Measurements from ENCODE around the gene IFITM5. TPM values are rescaled to one million over a fixed set of nuclear protein-coding genes. Genes with fewer than 3 reads are reported as not detected.
A peak's percentile ranks its signal among the peaks of the same experiment; 100 is the strongest.
"Not testable (repeated sequence)": the region's sequence is repeated elsewhere in the genome, so short reads cannot be mapped to it uniquely, and the experiment has no call there.

Gene IFITM5
- polyA plus RNA-seq, 4 donors = 0.18 to 0.49 (median 0.35) TPM; not detected in 1

DNA sequence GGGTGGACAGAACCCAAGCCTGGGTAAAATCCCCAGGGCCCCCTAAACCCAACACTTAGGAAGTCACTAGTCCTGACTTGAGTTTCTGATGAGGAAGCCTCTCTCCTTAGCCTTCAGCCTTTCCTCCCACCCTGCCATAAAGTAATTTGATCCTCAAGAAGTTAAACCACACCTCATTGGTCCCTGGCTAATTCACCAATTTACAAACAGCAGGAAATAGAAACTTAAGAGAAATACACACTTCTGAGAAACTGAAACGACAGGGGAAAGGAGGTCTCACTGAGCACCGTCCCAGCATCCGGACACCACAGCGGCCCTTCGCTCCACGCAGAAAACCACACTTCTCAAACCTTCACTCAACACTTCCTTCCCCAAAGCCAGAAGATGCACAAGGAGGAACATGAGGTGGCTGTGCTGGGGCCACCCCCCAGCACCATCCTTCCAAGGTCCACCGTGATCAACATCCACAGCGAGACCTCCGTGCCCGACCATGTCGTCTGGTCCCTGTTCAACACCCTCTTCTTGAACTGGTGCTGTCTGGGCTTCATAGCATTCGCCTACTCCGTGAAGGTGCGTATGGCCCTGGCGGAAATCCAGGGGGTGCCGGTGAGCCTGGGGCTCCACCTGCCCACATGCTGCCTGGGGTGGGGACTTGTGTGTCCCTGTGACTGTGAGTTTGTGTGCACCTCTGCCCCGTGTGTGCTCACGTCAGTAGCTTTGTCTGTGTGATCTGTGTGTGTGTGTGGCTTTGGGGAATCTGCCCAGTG, 14.6 kb upstream of the IFITM5 start, which contains the start of gene IFITM1:
IFITM1 (plus strand) TSS at position 254 of the 767 bp plus-strand sequence; CDS start at position 385, 131 bp downstream.
- peak in 1 of 4 donors; percentile 66 for DNase-seq (ENCODE audit: low read depth in 4 of 4, low spot score in 3 of 4)

GRCh38 chr11:313304-313786, 14.0 kb upstream of the IFITM5 start:
- no peak for DNase-seq (ENCODE audit: low read depth in 4 of 4, low spot score in 3 of 4)

- DNase-seq (ENCODE audit: low read depth in 4 of 4, low spot score in 3 of 4) = no peak
Measured at GRCh38 chr11:312092-312816, 12.9 kb upstream of the IFITM5 start.

DNA sequence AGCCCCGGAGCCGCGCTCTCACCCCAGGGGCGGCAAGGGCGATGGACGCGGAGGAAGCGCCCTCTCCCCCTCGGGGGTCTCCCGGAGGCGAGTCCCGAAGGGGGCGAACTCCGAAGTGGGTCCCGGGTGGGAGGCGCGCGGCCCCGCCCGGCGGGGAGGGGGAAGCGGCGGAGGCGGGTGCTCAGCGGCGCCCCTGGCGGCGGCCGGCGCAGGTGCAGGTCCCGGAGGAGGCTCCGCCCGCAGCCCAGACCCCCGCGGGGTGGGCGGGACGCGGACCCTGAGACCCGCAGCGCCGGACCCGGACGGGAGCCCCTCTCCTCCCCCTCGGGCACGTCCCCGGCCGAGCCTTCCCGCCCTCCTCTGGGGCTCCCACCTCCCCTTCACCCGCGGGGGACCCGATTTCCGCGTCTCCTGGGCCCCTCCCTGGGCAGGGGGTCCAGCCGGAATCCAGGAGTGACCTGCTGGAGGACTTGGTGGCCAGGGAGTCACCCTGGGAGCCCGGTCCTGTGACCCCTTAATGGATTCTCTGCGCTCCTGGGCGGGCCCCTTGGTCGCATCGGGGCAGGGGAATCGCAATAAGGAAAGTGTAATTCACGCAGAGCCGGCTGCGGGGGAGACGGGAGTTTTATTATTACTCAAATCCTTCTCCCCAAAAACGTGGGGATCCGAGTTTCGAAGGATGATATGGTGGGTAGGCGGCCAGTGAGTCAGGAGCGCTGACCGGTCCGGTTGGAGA, 11.9 kb upstream of the IFITM5 start:
- DNase-seq (ENCODE audit: low read depth in 4 of 4, low spot score in 3 of 4) = not testable (repeated sequence)

DNA sequence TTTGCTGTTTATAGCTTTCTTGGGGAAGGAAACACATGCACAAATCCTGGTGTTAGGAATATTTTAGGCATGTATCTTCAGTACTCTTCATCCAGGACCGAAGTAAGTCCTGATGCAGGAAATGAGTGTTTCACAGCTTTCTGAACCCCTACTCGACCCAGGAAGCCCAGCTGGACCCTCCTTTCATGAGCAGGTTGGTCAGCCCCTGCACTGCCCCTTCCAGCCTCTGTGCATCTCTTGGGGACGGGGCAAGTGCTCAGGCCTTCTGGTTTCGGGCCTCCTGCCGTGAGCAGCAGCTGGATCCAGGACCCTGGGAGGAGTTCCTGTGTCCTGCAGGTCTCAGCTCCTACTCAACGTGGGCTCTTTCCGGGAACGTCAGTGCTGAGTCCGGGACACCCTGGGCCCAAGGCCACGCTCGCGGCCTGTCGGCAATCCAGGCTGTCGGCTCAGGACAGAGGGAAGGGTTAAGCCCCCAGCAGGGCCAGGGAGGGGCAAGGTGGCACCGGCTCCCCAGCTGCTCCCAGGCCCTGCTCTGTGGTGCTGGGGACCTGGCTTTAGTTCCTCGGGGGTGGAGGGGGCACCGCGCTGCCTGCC, 10.8 kb upstream of the IFITM5 start:
- not testable (repeated sequence) for DNase-seq (ENCODE audit: low read depth in 4 of 4, low spot score in 3 of 4)

DNA sequence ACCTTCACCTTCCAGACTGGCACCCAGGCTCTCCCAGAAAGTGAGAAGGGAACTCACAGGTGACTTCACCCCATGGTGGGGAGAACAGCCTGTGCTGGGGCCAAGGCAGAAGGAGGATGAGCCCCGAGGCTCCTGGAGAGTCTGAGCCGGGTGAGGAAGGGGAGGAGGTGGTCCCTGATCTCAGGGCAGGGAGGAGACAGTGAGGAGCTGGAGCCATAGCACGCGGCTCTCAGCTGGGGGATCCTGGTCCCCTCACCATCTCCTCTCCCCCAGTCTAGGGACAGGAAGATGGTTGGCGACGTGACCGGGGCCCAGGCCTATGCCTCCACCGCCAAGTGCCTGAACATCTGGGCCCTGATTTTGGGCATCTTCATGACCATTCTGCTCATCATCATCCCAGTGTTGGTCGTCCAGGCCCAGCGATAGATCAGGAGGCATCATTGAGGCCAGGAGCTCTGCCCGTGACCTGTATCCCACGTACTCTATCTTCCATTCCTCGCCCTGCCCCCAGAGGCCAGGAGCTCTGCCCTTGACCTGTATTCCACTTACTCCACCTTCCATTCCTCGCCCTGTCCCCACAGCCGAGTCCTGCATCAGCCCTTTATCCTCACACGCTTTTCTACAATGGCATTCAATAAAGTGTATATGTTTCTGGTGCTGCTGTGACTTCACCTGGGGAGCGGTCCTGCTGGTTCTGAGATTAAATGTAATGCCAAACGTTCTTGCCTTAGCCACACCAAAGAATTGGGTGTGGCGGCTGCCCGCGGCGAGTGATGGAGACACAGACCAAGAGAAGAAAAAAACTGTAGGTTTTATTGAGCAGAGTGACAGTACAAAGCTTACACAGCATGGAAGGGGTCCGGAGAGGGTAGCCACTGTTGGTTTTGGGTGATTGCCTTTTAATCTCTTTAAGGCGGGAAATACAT, 9.7 kb upstream of the IFITM5 start:
- not testable (repeated sequence) for DNase-seq (ENCODE audit: low read depth in 4 of 4, low spot score in 3 of 4)

DNA sequence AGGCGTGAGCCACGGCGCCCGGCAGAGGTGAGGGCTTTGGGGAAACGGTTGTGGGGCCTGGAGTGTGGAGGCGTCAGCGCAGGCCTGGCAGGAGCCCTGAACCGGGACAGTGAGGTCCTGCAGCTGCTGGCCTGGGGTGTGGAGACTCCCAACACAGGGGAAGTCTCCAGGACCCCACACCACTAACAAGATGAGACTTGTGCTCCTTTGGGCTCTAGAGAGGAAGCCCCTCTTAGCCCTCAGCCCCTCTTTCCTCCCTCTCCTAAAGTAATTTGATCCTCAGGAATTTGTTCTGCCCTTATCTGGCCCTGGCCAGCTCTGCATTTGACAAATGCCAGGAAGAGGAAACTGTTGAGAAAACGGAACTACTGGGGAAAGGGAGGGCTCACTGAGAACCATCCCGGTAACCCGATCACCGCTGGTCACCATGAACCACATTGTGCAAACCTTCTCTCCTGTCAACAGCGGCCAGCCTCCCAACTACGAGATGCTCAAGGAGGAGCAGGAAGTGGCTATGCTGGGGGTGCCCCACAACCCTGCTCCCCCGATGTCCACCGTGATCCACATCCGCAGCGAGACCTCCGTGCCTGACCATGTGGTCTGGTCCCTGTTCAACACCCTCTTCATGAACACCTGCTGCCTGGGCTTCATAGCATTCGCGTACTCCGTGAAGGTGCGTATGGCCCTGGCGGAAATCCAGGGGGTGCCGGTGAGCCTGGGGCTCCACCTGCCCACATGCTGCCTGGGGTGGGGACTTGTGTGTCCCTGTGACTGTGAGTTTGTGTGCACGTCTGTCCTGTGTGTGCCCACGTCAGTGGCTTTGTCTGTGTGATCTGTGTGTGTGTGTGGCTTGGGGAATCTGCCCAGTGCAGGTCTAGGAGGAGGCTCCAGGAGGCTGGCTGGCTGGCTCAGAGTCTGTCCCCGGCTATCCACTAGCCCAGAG, 8.7 kb upstream of the IFITM5 start, which contains the start of gene IFITM2:
IFITM2 (plus strand) TSS at position 51 of the 943 bp plus-strand sequence; CDS start at position 428, 377 bp downstream.
- DNase-seq (ENCODE audit: low read depth in 4 of 4, low spot score in 3 of 4) = peak in 1 of 4 donors; percentile 83

DNA sequence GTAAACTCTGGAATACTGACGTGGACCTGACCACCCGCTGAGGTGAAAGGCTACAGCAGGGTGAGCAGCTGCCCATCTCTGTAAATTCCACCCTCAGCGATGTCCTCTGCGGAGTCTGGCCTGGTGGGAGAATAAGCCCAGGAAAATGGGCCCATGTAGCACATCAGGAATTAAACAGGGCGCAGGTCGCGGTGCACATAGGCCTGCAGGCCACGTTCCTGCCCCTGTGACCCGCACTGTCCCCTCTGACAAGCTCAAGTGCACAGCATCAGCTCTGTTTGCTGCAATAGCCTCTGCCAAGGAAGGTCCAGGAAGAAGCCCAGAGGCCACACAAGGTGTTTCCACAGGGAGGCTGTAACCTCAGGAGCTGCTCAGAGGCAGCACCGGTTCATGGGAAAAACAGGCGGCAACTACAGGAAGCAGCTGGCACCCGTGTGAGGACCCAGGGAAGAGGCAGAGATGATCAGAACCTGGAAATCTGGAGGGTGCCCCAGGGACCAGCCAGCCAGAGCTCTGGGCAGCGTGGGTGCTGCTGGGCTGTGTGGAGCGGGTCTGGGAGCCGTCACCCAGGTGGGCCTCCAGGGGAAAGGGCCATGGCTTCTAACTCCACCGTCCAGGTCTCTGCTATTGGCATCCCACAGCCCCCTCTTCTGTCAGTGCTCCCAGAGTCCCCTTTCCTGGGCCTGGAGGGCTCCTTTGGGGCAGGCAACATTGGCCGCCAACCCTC, 7.5 kb upstream of the IFITM5 start:
- DNase-seq (ENCODE audit: low read depth in 4 of 4, low spot score in 3 of 4) = no peak

- no peak for DNase-seq (ENCODE audit: low read depth in 4 of 4, low spot score in 3 of 4)
Measured at GRCh38 chr11:305844-306211, 6.5 kb upstream of the IFITM5 start.

DNA sequence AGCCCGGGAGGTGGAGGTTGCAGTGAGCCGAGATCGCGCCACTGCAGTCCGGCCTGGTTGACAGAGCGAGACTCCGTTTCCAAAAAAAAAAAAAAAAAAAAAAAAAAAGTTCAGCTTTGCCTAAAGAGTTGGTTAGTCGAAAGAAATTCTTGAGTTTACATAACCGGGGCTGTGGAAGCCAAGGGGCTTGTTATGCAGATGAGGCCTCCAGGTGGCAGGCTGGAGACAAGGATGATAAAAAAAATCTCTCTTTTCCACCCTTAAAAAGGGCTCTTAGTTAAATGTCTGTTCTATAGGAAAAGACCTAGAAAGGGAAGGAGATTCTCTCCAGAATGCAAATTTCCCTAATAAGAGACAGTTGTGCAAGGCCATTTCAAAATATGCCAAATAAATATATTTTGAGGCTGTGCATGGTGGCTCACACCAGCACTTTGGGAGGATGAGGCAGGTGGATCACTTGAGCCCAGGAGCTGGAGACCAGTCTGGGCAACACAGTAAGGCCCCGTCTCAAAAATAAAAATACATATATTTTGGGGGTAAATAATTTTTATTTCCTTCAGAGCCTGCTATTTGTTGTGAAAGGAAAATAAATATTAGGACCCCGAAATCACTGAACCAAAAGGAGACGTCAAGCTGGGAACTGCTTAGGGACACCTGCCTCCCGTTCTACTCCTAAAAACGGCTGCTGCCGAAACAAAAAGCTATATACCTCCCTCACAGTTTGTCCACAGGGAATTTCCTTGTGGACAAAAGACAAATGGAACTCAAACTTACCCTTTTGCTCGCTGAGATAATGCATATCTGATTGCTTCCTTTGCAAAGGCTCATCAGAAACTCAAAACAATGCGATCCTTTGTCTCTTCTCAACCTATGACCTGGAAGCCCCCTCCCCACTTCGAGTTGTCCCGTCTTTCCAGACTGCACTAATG, 5.9 kb upstream of the IFITM5 start:
- peak in 2 of 4 donors; percentile 65 to 67 for DNase-seq (ENCODE audit: low read depth in 4 of 4, low spot score in 3 of 4)

GRCh38 chr11:304061-304506, 4.8 kb upstream of the IFITM5 start:
- DNase-seq (ENCODE audit: low read depth in 4 of 4, low spot score in 3 of 4) = no peak

DNA sequence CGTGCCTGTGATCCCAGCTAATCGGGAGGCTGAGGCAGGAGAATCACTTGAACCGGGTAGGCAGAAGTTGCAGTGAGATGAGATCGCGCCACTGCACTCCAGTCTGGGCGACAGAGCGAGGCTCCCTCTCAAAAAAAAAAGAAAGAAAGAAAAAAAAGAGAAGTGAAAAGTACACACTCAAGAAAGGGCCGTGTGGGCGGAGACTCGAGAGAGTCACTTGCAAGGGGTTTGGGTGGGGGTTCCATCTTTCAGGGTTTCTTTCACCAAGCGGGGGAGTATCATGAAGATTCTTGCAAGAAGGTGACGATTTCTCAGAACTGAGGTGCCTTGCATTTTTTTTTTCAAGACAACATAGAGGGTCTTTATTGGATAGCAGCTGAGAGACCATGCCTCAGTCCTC, 4.0 kb upstream of the IFITM5 start:
- no peak for DNase-seq (ENCODE audit: low read depth in 4 of 4, low spot score in 3 of 4)

- DNase-seq (ENCODE audit: low read depth in 4 of 4, low spot score in 3 of 4) = no peak
Measured at GRCh38 chr11:299951-300735, 817 bp upstream of the IFITM5 start.

DNA sequence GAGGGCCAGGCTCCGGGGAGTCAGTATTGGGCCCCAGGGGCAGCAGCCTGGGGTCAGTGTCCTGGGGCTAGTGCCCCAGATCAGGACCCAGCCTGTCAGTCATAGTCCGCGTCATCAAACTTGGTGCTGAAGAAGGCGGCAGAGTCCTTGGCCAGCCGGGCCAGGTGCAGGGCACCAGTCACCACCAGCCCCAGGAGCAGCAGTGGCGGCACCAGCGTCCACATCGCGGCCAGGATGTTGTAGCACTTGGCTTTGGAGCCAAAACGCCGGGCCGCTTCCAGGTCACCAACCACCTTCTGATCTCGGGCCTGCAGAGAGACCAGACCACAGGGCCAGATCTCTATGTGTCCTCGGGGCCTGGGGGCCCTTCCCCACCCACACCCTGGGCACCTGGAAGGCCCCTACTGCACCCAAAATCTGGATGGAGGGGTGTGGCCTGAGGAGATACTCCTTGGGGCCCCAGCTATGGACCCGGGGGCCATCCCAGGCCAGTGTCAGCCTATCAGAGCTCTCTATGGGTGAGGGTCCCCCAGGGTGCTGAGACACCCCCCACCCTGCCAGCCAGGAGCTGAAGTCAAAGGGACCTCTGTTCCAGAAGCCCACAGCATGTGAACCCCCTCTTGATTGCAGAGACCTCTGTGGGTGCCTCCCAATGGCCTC, 790 bp downstream of the IFITM5 start:
- DNase-seq (ENCODE audit: low read depth in 4 of 4, low spot score in 3 of 4) = no peak
